K562 (cell line): ENCODE data around the gene ZNF213. TPM values are rescaled to one million over a fixed set of nuclear protein-coding genes. Genes with fewer than 3 reads are reported as not detected.

Source experiments
- ATAC-seq: fragments of 200-7000 bp; cut with Tn5 transposase; 3 replicates; pipeline ENCODE4 v1.9.1; 2020; ENCODE audit warnings: moderate library complexity
- BruUV-seq: library from RNA; stranded (reverse); fragments of 400-500 nt; replicated peaks from 2 replicates; lab custom pipeline; 2021; lab: Mats Ljungman, UMichigan
- CTCF ChIA-PET: fragments of 300-600 bp; formaldehyde crosslinking; extraction: SDS; loops from one replicate; lab custom pipeline; 2021; ENCODE audit warnings: low intra/inter-chr PET ratio; lab: Yijun Ruan, JAX
- POLR2A ChIA-PET: fragments of 300-600, 350-650 bp; sonication (Branson Sonifier 250); formaldehyde crosslinking; extraction: SDS; loops from one replicate; lab custom pipeline; 2021; ENCODE audit warnings: antibody characterized with exemption, inconsistent platforms; lab: Yijun Ruan, JAX
- DNase-seq, 4 experiments: peaks; one replicate each; pipeline versions ENCODE4 v3.0.0 to v3.0.0-alpha.2; 2011 to 2018; ENCODE audit warnings: low spot score in 3 of 4, mixed read lengths in 3 of 4; ENCODE audit errors: extremely low read depth in 1 of 4
- FAIRE-seq: peaks from 2 replicates; lab custom pipeline; 2011; peaks lifted over from hg19 to GRCh38; lab: Jason Lieb, UNC
- H2AFZ ChIP-seq: 2 replicates; pipeline ENCODE4 v1.6.0; 2011; ENCODE audit warnings: low read depth, low read length, control low read depth, inconsistent platforms
- H3K27ac ChIP-seq: fragments of 200-600 bp; 3 replicates; pipeline ENCODE4 v1.8.0; 2011; ENCODE audit warnings: low read depth, mild to moderate bottlenecking, control low read depth, inconsistent platforms, low read length, moderate library complexity, mixed read lengths; ENCODE audit errors: extremely low read depth
- H3K27me3 ChIP-seq, 2 experiments: fragments of 300-600 bp in 1 of 2; 2 replicates in 1 of 2; 3 replicates in 1 of 2; pipeline versions ENCODE4 v1.6.0 to v1.8.0; 2011; ENCODE audit warnings: inconsistent platforms in 2 of 2, low read length in 2 of 2, mild to moderate bottlenecking in 1 of 2, mixed read lengths in 1 of 2, moderate library complexity in 1 of 2; ENCODE audit not compliant: control insufficient read depth in 2 of 2, insufficient read depth in 2 of 2
- H3K36me3 ChIP-seq: fragments of 300-600 bp; 3 replicates; pipeline ENCODE4 v1.8.0; 2011; ENCODE audit warnings: mild to moderate bottlenecking, low read length, inconsistent platforms; ENCODE audit not compliant: control insufficient read depth, insufficient read depth
- H3K4me1 ChIP-seq, 2 experiments: fragments of 200-600 bp in 1 of 2; replicated peaks in 1 of 2; 2 replicates in 1 of 2; 3 replicates in 1 of 2; pipeline versions ENCODE4 v1.5.1 to v1.8.0; 2011; ENCODE audit warnings: inconsistent platforms in 2 of 2, low read length in 2 of 2, mild to moderate bottlenecking in 1 of 2, mixed read lengths in 1 of 2, moderate library complexity in 1 of 2; ENCODE audit not compliant: control insufficient read depth in 2 of 2, insufficient read depth in 2 of 2
- H3K4me2 ChIP-seq: 2 replicates; pipeline ENCODE4 v1.6.1; 2011; ENCODE audit warnings: low read length, control low read depth, inconsistent platforms, mixed read lengths; ENCODE audit not compliant: insufficient read depth
- H3K4me3 ChIP-seq: fragments of 200-600 bp; sonication (generic), shearing (Covaris generic); 2 replicates; pipeline ENCODE4 v1.5.1; 2016; ENCODE audit warnings: control low read depth, inconsistent platforms
- H3K79me2 ChIP-seq: fragments of 200-600 bp; 3 replicates; pipeline ENCODE4 v1.8.0; 2011; ENCODE audit warnings: low read length, inconsistent platforms; ENCODE audit not compliant: control insufficient read depth, insufficient read depth
- H3K9ac ChIP-seq, 2 experiments: 2 replicates each; pipeline versions ENCODE4 v1.6.0 to v1.6.1; 2011; ENCODE audit warnings: low read depth in 2 of 2, low read length in 2 of 2, control low read depth in 1 of 2, inconsistent platforms in 1 of 2, mild to moderate bottlenecking in 1 of 2, mixed read lengths in 1 of 2; ENCODE audit not compliant: insufficient read depth in 1 of 2
- H3K9me1 ChIP-seq: one replicate; pipeline ENCODE4 v1.6.0; 2011; ENCODE audit warnings: inconsistent platforms, mild to moderate bottlenecking, low read length, moderate library complexity; ENCODE audit not compliant: control insufficient read depth, insufficient read depth
- H3K9me3 ChIP-seq: replicated peaks from 2 replicates; pipeline ENCODE4 v1.5.1; 2011; ENCODE audit warnings: low read depth, low read length, inconsistent platforms; ENCODE audit not compliant: control insufficient read depth, insufficient read depth
- H4K20me1 ChIP-seq: replicated peaks from 2 replicates; pipeline ENCODE4 v1.6.1; 2011; ENCODE audit warnings: low read length, inconsistent platforms, mixed read lengths; ENCODE audit not compliant: control insufficient read depth, insufficient read depth
- BRF1 ChIP-seq: IDR thresholded peaks from 3 replicates; pipeline ENCODE4 v1.6.1; 2011; ENCODE audit warnings: borderline replicate concordance, mild to moderate bottlenecking; ENCODE audit not compliant: insufficient read length; ENCODE audit errors: extremely low read depth
- HLTF ChIP-seq: fragments of 450-650 bp; IDR thresholded peaks from 2 replicates; pipeline ENCODE4 v1.6.1; 2016
- HNRNPK ChIP-seq: fragments of 200-400 bp; formaldehyde crosslinking; IDR thresholded peaks from one replicate; pipeline ENCODE4 v1.6.1; 2018; ENCODE audit warnings: mild to moderate bottlenecking, low read depth, low read length; ENCODE audit not compliant: poor library complexity, severe bottlenecking
- MAFG ChIP-seq: fragments of 450-650 bp; conservative IDR thresholded peaks from 2 replicates; pipeline ENCODE4 v1.6.1; 2016; ENCODE audit warnings: missing genetic modification characterization, missing compliant biosample characterization
- MAZ ChIP-seq, 2 experiments: fragments of 450-650 bp in 1 of 2; sonication (generic) in 1 of 2; formaldehyde crosslinking; IDR thresholded peaks in 1 of 2; conservative IDR thresholded peaks in 1 of 2; 2 replicates each; pipeline versions ENCODE4 v1.4.0 to v1.5.0; 2020; ENCODE audit warnings: mild to moderate bottlenecking in 1 of 2, missing genetic modification reagents in 1 of 2
- NFE2 ChIP-seq: IDR thresholded peaks from 2 replicates; pipeline ENCODE4 v1.6.1; 2014; ENCODE audit warnings: antibody characterized with exemption, low read depth
- PTBP1 ChIP-seq: fragments of 200-400 bp; formaldehyde crosslinking; IDR thresholded peaks from 2 replicates; pipeline ENCODE4 v1.6.1; 2017; ENCODE audit warnings: low read depth, low read length
- RAD21 ChIP-seq, 2 experiments: fragments of 250-450 bp in 1 of 2; fragments of 450-650 bp in 1 of 2; sonication (Bioruptor Pico) in 1 of 2; formaldehyde crosslinking in 1 of 2; IDR thresholded peaks in 1 of 2; conservative IDR thresholded peaks in 1 of 2; 2 replicates each; pipeline versions ENCODE4 v1.4.0 to v1.8.0; 2020 to 2022; ENCODE audit warnings: mild to moderate bottlenecking in 2 of 2, moderate library complexity in 1 of 2
- RBFOX2 ChIP-seq: fragments of 200-400 bp; formaldehyde crosslinking; IDR thresholded peaks from 2 replicates; pipeline ENCODE4 v1.6.1; 2017; ENCODE audit warnings: low read depth, mild to moderate bottlenecking, low read length, moderate library complexity
- SPI1 ChIP-seq: IDR thresholded peaks from 2 replicates; pipeline ENCODE4 v1.6.1; 2011; ENCODE audit warnings: low read depth, low read length, control low read depth, borderline replicate concordance
- TRIM28 ChIP-seq: fragments of 450-650 bp; IDR thresholded peaks from 2 replicates; pipeline ENCODE4 v1.6.1; 2017
- ZNF146 ChIP-seq: IDR thresholded peaks from one replicate; pipeline ENCODE4 v1.6.1; 2018; ENCODE audit warnings: missing compliant biosample characterization; ENCODE audit not compliant: unreplicated experiment
- ZNF324 ChIP-seq: fragments of 250-450 bp; sonication (Bioruptor Pico); IDR thresholded peaks from 2 replicates; pipeline ENCODE4 v1.4.0; 2020; ENCODE audit warnings: mild to moderate bottlenecking
- WGBS: fragments of 100-300 bp; shearing (Covaris generic); methylation state at CpG from one replicate; pipeline ENCODE4 v1.1.6; 2016; ENCODE audit warnings: low coverage, mixed read lengths; ENCODE audit not compliant: insufficient coverage; ENCODE audit errors: missing lambda C conversion rate; 5-methylcytosine and 5-hydroxymethylcytosine counted together
- in situ Hi-C: fragments of 300-500 bp; cut with MboI; formaldehyde crosslinking; loops from 4 replicates; pipeline ENCODE4 v1.15.0; 2018; ENCODE audit warnings: inconsistent platforms, mixed read lengths
- intact Hi-C: fragments of 100-400 bp; cut with micrococcal nuclease; formaldehyde crosslinking; loops from 2 replicates; pipeline ENCODE4 v1.14.2; 2022
- polyA plus RNA-seq, 8 experiments: library from polyadenylated mRNA; depleted of rRNA in 4 of 8; stranded (reverse) in 5 of 8; unstranded in 3 of 8; fragments of >200 nt; fragmentation: Nextera tagmentation in 2 of 8; fragmentation: Illumina TruSeq in 1 of 8; extraction: Ambion mirVana in 2 of 8; extraction: Trizol in 1 of 8; gene quantifications; 2 replicates each; pipeline versions ENCODE4 v1.2.1 to v1.2.3, GENCODE V29; 2011 to 2014; ENCODE audit warnings: inconsistent platforms in 1 of 8, missing spikeins in 1 of 8
- total RNA-seq, 7 experiments: library from RNA; depleted of rRNA in 6 of 7; stranded (reverse); fragments of >200 nt in 6 of 7; fragmentation: Illumina TruSeq in 2 of 7; extraction: Trizol in 2 of 7; gene quantifications; 2 replicates each; pipeline versions ENCODE4 v1.2.1 to v1.2.3, GENCODE V29; 2011 to 2021; ENCODE audit warnings: low replicate concordance in 1 of 7
- TF ChIP-seq, protein P1 (sequence below), 3 experiments: IDR thresholded peaks in 2 of 3; conservative IDR thresholded peaks in 1 of 3; 2 replicates each; pipeline ENCODE4 v1.5.1; 2011 to 2012; ENCODE audit warnings: low read length in 3 of 3, mild to moderate bottlenecking in 3 of 3, control low read depth in 2 of 3, improper control_type of control experiment in 1 of 3, inconsistent platforms in 1 of 3, low read depth in 1 of 3, mixed read lengths in 1 of 3, moderate library complexity in 1 of 3; ENCODE audit not compliant: insufficient read depth in 2 of 3
- TF ChIP-seq, protein P2 (sequence below): fragments of 450-650 bp; IDR thresholded peaks from 2 replicates; pipeline ENCODE4 v1.6.1; 2018; ENCODE audit warnings: mild to moderate bottlenecking, low read depth; ENCODE audit not compliant: partially characterized antibody

Gene ZNF213
- total and polyA plus RNA-seq, 9 of the 15 experiments (the other 6 are each of a cell fraction or from before 2014, with no cell fraction given) = 0.49 to 10.0 (median 1.8) TPM

DNA sequence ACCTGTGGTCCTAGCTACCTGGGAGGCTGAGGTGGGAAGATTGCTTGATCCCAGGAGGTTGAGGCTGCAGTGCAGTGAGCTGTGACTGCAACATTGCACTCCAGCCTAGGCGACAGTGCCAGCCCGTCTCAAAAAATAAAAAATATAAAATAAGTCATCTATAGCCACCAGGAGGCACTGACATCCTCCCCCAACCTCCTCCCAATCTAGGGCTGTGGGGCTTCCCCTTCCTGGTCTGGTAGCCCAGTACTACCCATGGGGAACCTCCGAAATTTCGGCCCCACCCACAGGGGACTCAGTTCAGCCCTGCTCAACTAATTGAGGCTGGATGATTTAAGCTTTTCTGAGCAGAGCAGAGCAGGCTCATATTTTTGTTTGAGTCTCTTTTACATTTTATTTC lies 39.0 kb upstream of the ZNF213 start:
- Histone ChIP-seq H3K27ac (no peak overlapping the region), H2AFZ (peak overlapping the region; percentile 68), H3K4me2 (no peak overlapping the region), H3K4me3 (no peak overlapping the region), H3K9me3 (no peaks in the 10 kb centered on the region), H4K20me1 (no peaks in the 10 kb centered on the region), H3K4me1 (peaks cover 14 to 32% of the 10 kb centered on the region in 2 experiments), H3K79me2 (no peaks in the 10 kb centered on the region), H3K9me1 (no peaks in the 10 kb centered on the region), H3K27me3 (peaks cover 2 to 11% of the 10 kb centered on the region in 2 experiments; a peak in 2 of 5 replicates), H3K36me3 (no peaks in the 10 kb centered on the region), H3K9ac (peak overlapping the region in 1 of 2 experiments; percentile 55; a peak in 1 of 4 replicates)
- no TSS peak for BruUV-seq
- 1% methylated on average over 4 of the region's 4 CpGs for WGBS
- in situ Hi-C loops = no loop called here
- DNase-seq (peak; percentile 54 to 69 (median 62)), ATAC-seq (peak; percentile 55), FAIRE-seq (no peak)
- intact Hi-C loops = loop anchor here (2.0 kb wide), 1 partner anchor 29 kb away; no protein-coding TSS in a partner anchor
- POLR2A ChIA-PET = interaction anchor here (0.7 kb wide), 1 partner anchor 48 kb away, joined by 4 read pairs; no protein-coding TSS in a partner anchor
- CTCF ChIA-PET = interaction anchor here (0.9 to 1.3 kb wide), 2 partner anchors 28 to 34 kb away, joined by 3 to 10 read pairs; no protein-coding TSS in a partner anchor
- TF ChIP-seq BRF1 (no peak), SPI1 (peak; percentile 53; the same call in 1 of the 2 replicates), MAFG (peak; percentile 49; the same call in 1 of the 2 replicates), RAD21 (CRISPR knock-in tag; conservative IDR thresholded peaks at IDR 0.05 in 1 of 2, IDR thresholded peaks at IDR 0.05 in 1 of 2) (peak; percentile 32 to 53), NFE2 (0 out of 2 replicates have a peak, but pooled peaks have one; percentile 6), ZNF146 (CRISPR knock-in tag) (no peak), HNRNPK (no peak), TRIM28 (no peak), HLTF (no peak), RBFOX2 (no peak), MAZ (CRISPR knock-in tag; conservative IDR thresholded peaks at IDR 0.05 in 1 of 2, IDR thresholded peaks at IDR 0.05 in 1 of 2) (peak in 1 of 2 experiments; percentile 59; a peak in 2 of 4 replicates), PTBP1 (no peak), ZNF324 (CRISPR knock-in tag) (no peak)
- TF ChIP-seq, protein P1, sequence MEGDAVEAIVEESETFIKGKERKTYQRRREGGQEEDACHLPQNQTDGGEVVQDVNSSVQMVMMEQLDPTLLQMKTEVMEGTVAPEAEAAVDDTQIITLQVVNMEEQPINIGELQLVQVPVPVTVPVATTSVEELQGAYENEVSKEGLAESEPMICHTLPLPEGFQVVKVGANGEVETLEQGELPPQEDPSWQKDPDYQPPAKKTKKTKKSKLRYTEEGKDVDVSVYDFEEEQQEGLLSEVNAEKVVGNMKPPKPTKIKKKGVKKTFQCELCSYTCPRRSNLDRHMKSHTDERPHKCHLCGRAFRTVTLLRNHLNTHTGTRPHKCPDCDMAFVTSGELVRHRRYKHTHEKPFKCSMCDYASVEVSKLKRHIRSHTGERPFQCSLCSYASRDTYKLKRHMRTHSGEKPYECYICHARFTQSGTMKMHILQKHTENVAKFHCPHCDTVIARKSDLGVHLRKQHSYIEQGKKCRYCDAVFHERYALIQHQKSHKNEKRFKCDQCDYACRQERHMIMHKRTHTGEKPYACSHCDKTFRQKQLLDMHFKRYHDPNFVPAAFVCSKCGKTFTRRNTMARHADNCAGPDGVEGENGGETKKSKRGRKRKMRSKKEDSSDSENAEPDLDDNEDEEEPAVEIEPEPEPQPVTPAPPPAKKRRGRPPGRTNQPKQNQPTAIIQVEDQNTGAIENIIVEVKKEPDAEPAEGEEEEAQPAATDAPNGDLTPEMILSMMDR (IDR thresholded peaks at IDR 0.05 in 2 of 3, conservative IDR thresholded peaks at IDR 0.05 in 1 of 3; ENCODE audit: insufficient read depth in 2 of 3, low read depth in 1 of 3, low read length in 3 of 3) = peak; percentile 65 to 67 (median 66)
- TF ChIP-seq, protein P2, sequence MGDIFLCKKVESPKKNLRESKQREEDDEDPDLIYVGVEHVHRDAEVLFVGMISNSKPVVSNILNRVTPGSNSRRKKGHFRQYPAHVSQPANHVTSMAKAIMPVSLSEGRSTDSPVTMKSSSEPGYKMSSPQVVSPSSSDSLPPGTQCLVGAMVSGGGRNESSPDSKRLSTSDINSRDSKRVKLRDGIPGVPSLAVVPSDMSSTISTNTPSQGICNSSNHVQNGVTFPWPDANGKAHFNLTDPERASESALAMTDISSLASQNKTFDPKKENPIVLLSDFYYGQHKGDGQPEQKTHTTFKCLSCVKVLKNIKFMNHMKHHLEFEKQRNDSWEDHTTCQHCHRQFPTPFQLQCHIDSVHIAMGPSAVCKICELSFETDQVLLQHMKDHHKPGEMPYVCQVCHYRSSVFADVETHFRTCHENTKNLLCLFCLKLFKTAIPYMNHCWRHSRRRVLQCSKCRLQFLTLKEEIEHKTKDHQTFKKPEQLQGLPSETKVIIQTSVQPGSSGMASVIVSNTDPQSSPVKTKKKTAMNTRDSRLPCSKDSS = no peak
